ENCODE results near the gene TIMM22.
"Not testable (repeated sequence)": the region's sequence is repeated elsewhere in the genome, so short reads cannot be mapped to it uniquely, and the experiment has no call there.

GRCh38 chr17:974778-975177 is 22.2 kb upstream of the TIMM22 start:
- TF ChIP-seq CTCF, POLR2A, POLR2AphosphoS5, EP300 (IDR thresholded peaks at IDR 0.05): not testable (repeated sequence)

Measured in upper lobe of left lung (tissue), 4 donors.